Measurements from ENCODE around the gene FGD5.

DNA sequence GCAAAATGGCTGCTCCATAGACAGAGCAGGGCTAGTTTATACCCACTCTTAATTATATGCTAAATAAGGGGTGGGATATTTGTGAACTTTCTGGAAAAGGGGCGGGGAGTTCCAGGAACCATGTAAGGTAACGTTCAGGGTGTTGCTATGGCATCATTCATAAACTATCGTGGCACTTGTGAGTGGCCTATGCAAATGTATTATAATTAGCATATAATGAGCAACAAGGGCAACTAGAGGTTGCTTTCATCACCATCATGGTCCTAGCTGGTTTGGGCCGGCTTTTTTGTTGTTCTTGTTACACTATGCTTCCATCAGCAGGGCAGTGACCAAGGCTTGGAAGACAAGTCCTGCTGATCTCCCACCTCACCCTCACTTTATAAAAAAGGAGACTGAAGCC, 43.2 kb upstream of the FGD5 start:
- TF ChIP-seq, protein P1, sequence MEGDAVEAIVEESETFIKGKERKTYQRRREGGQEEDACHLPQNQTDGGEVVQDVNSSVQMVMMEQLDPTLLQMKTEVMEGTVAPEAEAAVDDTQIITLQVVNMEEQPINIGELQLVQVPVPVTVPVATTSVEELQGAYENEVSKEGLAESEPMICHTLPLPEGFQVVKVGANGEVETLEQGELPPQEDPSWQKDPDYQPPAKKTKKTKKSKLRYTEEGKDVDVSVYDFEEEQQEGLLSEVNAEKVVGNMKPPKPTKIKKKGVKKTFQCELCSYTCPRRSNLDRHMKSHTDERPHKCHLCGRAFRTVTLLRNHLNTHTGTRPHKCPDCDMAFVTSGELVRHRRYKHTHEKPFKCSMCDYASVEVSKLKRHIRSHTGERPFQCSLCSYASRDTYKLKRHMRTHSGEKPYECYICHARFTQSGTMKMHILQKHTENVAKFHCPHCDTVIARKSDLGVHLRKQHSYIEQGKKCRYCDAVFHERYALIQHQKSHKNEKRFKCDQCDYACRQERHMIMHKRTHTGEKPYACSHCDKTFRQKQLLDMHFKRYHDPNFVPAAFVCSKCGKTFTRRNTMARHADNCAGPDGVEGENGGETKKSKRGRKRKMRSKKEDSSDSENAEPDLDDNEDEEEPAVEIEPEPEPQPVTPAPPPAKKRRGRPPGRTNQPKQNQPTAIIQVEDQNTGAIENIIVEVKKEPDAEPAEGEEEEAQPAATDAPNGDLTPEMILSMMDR (conservative IDR thresholded peaks at IDR 0.05; ENCODE audit: low read depth, low read length) = no peak
- no peak for TF ChIP-seq EZH2 (IDR thresholded peaks at IDR 0.05; ENCODE audit: borderline replicate concordance, low read depth, low read length, poor library complexity, severe bottlenecking)

Data from A673 (cell line).